Endodermal cell (in vitro differentiated cells): ENCODE measurements around the gene ZCCHC17. TPM values are rescaled to one million over a fixed set of nuclear protein-coding genes. Genes with fewer than 3 reads are reported as not detected.

Experiments
- DNase-seq: peaks from one replicate; pipeline ENCODE4 v3.0.0-alpha.2; 2017
- H3K27ac ChIP-seq: 2 replicates; pipeline ENCODE4 v1.5.1; 2013; ENCODE audit warnings: mild to moderate bottlenecking, low read depth, low read length, moderate library complexity
- H3K27me3 ChIP-seq: 2 replicates; pipeline ENCODE4 v1.6.1; 2013; ENCODE audit warnings: mild to moderate bottlenecking, low read length, moderate library complexity; ENCODE audit not compliant: insufficient read depth, control insufficient read depth, poor library complexity, severe bottlenecking
- H3K36me3 ChIP-seq: 2 replicates; pipeline ENCODE4 v1.7.0; 2013; ENCODE audit warnings: mild to moderate bottlenecking, low read length, moderate library complexity; ENCODE audit not compliant: control insufficient read depth, insufficient read depth
- H3K4me1 ChIP-seq: one replicate; pipeline ENCODE4 v1.7.0; 2013; ENCODE audit warnings: low read length; ENCODE audit not compliant: control insufficient read depth, insufficient read depth
- H3K4me3 ChIP-seq: 2 replicates; pipeline ENCODE4 v1.5.1; 2013; ENCODE audit warnings: mild to moderate bottlenecking, low read length, moderate library complexity
- H3K9ac ChIP-seq: 2 replicates; pipeline ENCODE4 v1.6.1; 2013; ENCODE audit warnings: mild to moderate bottlenecking, low read length, moderate library complexity; ENCODE audit not compliant: poor library complexity, severe bottlenecking; ENCODE audit errors: extremely low read depth
- H3K9me3 ChIP-seq: 2 replicates; pipeline ENCODE4 v1.6.1; 2013; ENCODE audit warnings: mild to moderate bottlenecking, low read length, moderate library complexity; ENCODE audit not compliant: control insufficient read depth
- H3K27ac Mint-ChIP-seq: 2 replicates; pipeline ENCODE4 v1.8.0; 2020; ENCODE audit warnings: mixed read lengths
- H3K27me3 Mint-ChIP-seq: 2 replicates; pipeline ENCODE4 v1.8.0; 2021; ENCODE audit warnings: mild to moderate bottlenecking, mixed read lengths; ENCODE audit not compliant: insufficient read depth
- H3K36me3 Mint-ChIP-seq: 2 replicates; pipeline ENCODE4 v1.8.0; 2020; ENCODE audit warnings: low read depth, mixed read lengths
- H3K4me1 Mint-ChIP-seq: 2 replicates; pipeline ENCODE4 v1.8.0; 2020; ENCODE audit warnings: mixed read lengths
- H3K4me3 Mint-ChIP-seq: 2 replicates; pipeline ENCODE4 v1.8.0; 2020; ENCODE audit warnings: mild to moderate bottlenecking, moderate library complexity, mixed read lengths
- H3K9me3 Mint-ChIP-seq: 2 replicates; pipeline ENCODE4 v1.8.0; 2020; ENCODE audit warnings: mild to moderate bottlenecking, mixed read lengths
- WGBS, 2 experiments: methylation state at CpG; one replicate each; pipeline versions ENCODE4 v1.1.5 to v1.1.7; 2013; ENCODE audit warnings: missing lambda C conversion rate in 2 of 2, mixed read lengths in 1 of 2; ENCODE audit not compliant: insufficient coverage in 1 of 2, insufficient read length in 1 of 2; 5-methylcytosine and 5-hydroxymethylcytosine counted together
- total RNA-seq, 2 donors: library from RNA; stranded (reverse); fragmentation: NEBNext Ultra II Directional in 1 of 2; extraction: Animal tissue kit (Norgen Biotek cat#: 25700) in 1 of 2; gene quantifications; 2 replicates in 1 of 2; 3 replicates in 1 of 2; pipeline ENCODE4 v1.2.1, GENCODE V29; 2021
- TF ChIP-seq, protein P1 (sequence below): fragments of 200-600 bp; sonication (generic); conservative IDR thresholded peaks from 2 replicates; pipeline ENCODE4 v1.5.0; 2021; ENCODE audit warnings: antibody characterized with exemption, mild to moderate bottlenecking

Gene ZCCHC17
- total RNA-seq, 2 donors from 2014 or later: 47.6 to 53.8 TPM

DNA sequence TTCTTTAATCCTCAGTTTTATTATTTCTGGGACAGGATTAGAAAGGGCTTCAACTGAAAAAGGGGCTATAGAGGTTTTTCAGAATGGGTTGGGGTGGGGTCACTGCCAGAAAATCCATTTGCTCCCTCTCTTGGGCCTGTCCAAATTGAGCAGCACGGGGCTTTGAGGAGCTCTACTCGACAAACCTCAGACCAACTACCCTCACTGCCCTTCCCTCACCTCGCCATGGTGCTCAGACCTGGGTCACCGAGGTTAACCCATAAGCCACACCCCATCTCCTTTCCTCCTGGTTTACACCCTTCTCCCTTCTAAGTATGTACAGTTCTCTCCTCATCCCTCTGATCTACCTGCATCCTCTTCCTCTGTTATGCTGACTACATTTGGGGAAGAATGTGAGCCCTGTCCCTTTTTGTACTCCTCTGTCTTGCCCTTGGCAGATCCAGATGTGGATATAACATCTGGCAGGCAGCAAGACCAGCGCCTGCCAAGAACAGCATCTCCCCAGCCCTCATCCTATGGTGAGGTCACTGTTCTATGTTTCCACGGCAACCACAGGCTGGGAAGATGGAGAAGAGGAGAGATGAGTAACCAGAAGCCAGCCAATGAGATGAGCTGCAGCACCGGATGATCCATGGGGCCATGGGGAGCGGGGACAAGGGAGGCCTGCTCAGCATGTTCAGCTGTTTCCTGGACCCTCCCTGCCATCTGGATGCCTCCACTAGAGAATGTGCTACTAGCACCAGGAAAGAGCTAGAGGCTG lies 79.7 kb downstream of the ZCCHC17 start:
- no peak overlapping the region for H3K4me3 ChIP-seq
- no peaks in the 10 kb centered on the region for H3K36me3 ChIP-seq
- H3K27ac ChIP-seq: peak overlapping the region; percentile 45
- peaks cover 8% of the 10 kb centered on the region for H3K27me3 Mint-ChIP-seq
- WGBS, 2 experiments: 64 to 81% methylated on average over 6 to 8 of the region's 8 CpGs
- no peak overlapping the region for H3K9ac ChIP-seq
- DNase-seq: peak; percentile 82
- TF ChIP-seq, protein P1, sequence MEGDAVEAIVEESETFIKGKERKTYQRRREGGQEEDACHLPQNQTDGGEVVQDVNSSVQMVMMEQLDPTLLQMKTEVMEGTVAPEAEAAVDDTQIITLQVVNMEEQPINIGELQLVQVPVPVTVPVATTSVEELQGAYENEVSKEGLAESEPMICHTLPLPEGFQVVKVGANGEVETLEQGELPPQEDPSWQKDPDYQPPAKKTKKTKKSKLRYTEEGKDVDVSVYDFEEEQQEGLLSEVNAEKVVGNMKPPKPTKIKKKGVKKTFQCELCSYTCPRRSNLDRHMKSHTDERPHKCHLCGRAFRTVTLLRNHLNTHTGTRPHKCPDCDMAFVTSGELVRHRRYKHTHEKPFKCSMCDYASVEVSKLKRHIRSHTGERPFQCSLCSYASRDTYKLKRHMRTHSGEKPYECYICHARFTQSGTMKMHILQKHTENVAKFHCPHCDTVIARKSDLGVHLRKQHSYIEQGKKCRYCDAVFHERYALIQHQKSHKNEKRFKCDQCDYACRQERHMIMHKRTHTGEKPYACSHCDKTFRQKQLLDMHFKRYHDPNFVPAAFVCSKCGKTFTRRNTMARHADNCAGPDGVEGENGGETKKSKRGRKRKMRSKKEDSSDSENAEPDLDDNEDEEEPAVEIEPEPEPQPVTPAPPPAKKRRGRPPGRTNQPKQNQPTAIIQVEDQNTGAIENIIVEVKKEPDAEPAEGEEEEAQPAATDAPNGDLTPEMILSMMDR: no peak
- no peaks in the 10 kb centered on the region for H3K27me3 ChIP-seq
- peak overlapping the region; percentile 81 for H3K27ac Mint-ChIP-seq
- H3K4me1 Mint-ChIP-seq: peaks cover 29% of the 10 kb centered on the region
- H3K4me1 ChIP-seq: peaks cover 17% of the 10 kb centered on the region
- H3K36me3 Mint-ChIP-seq: no peaks in the 10 kb centered on the region
- no peaks in the 10 kb centered on the region for H3K9me3 ChIP-seq
- H3K4me3 Mint-ChIP-seq: no peak overlapping the region
- no peaks in the 10 kb centered on the region for H3K9me3 Mint-ChIP-seq

DNA sequence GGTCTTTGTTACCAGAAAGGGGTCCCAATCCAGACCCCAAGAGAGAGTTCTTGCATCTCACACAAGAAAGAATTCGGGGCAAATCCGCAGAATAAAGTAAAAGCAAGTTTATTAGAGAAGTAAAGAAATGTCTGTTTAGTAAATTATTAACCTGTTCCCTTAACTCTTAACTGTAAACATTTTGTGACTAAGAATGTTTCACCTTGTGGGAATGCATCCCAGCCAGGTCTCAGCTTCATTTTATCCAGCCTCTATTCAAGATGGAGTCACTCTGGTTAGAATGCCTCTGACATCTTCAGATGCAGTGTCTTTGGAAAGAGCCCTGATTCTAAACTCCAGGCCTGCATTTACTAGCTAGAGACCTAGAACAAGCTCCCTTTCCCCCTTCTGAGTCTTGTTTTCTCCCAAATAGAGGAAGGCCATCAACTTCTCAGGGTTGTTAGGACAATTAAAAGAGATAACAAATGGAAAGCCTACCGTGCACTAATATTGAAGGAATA lies 80.6 kb downstream of the ZCCHC17 start:
- Mint-ChIP-seq H3K4me3 (no peak overlapping the region), H3K36me3 (no peaks in the 10 kb centered on the region), H3K27me3 (peaks cover 8% of the 10 kb centered on the region), H3K4me1 (peaks cover 21% of the 10 kb centered on the region), H3K9me3 (no peaks in the 10 kb centered on the region), H3K27ac (no peak overlapping the region)
- H3K4me3 ChIP-seq: no peak overlapping the region
- H3K4me1 ChIP-seq: peaks cover 17% of the 10 kb centered on the region
- no peaks in the 10 kb centered on the region for H3K27me3 ChIP-seq
- H3K9me3 ChIP-seq: no peaks in the 10 kb centered on the region
- H3K36me3 ChIP-seq: no peaks in the 10 kb centered on the region
- TF ChIP-seq, protein P1: no peak
- no peak overlapping the region for H3K9ac ChIP-seq
- WGBS, 2 experiments: 80 to 98% methylated on average over 1 to 3 of the region's 3 CpGs
- no peak overlapping the region for H3K27ac ChIP-seq
- DNase-seq: peak; percentile 16

DNA sequence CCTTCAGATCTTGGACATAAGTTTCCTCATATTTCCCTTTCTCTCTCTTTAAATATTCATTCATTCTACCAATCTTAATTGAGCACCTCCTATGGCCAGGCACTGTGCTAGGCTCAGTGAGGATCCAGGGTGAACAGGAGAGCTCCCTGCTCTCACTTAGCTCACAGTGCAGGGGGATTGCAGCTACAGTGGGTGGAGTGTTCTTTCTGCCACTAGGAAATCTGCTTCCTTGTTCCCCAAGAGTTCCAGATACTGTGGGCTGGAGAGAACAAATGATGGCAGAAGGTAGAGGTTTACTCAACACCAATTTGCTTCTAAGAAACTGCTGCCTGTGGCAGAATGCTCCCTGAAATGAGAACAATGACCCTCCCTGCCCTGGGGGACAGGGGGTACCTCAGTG lies 81.2 kb downstream of the ZCCHC17 start:
- H3K36me3 Mint-ChIP-seq: no peaks in the 10 kb centered on the region
- Histone ChIP-seq H3K36me3 (no peaks in the 10 kb centered on the region), H3K27ac (no peak overlapping the region), H3K9ac (no peak overlapping the region), H3K4me1 (peaks cover 12% of the 10 kb centered on the region), H3K9me3 (no peaks in the 10 kb centered on the region), H3K27me3 (no peaks in the 10 kb centered on the region), H3K4me3 (no peak overlapping the region)
- H3K27me3 Mint-ChIP-seq: peaks cover 5% of the 10 kb centered on the region
- H3K4me3 Mint-ChIP-seq: no peak overlapping the region
- H3K4me1 Mint-ChIP-seq: peaks cover 17% of the 10 kb centered on the region
- no peak overlapping the region for H3K27ac Mint-ChIP-seq
- TF ChIP-seq, protein P1: no peak
- peak; percentile 28 for DNase-seq
- no peaks in the 10 kb centered on the region for H3K9me3 Mint-ChIP-seq
